Endothelial cell of umbilical vein (primary cell): ENCODE measurements around the gene ADNP. TPM values are rescaled to one million over a fixed set of nuclear protein-coding genes. Genes with fewer than 3 reads are reported as not detected.

Experiments used
- BruUV-seq: library from RNA; stranded (reverse); fragments of 400-500 nt; replicated peaks from 2 replicates; lab custom pipeline; 2021; lab: Mats Ljungman, UMichigan
- CTCF ChIA-PET: fragments of 300-600, 350-600 bp; sonication (Branson Sonifier 250); formaldehyde crosslinking; loops from one replicate; lab custom pipeline; 2021; ENCODE audit warnings: antibody characterized with exemption, inconsistent platforms; lab: Charles Lee
- POLR2A ChIA-PET: fragments of 300-600, 350-600 bp; sonication (Branson Sonifier 250); formaldehyde crosslinking; loops from one replicate; lab custom pipeline; 2021; ENCODE audit warnings: antibody characterized with exemption, inconsistent platforms; lab: Charles Lee
- DNase-seq: peaks from one replicate; pipeline ENCODE4 v3.0.0-alpha.2; 2011; ENCODE audit warnings: low read depth, low spot score
- FAIRE-seq: peaks from 2 replicates; lab custom pipeline; 2011; peaks lifted over from hg19 to GRCh38; lab: Jason Lieb, UNC
- H2AFZ ChIP-seq: 2 replicates; pipeline ENCODE4 v1.6.0; 2012; ENCODE audit warnings: low read depth, low read length, control low read depth, inconsistent platforms
- H3K27ac ChIP-seq: 2 replicates; pipeline ENCODE4 v1.5.1; 2011; ENCODE audit warnings: low read depth, mild to moderate bottlenecking, control low read depth, low read length, moderate library complexity; ENCODE audit not compliant: insufficient read depth
- H3K27me3 ChIP-seq, 2 experiments: 2 replicates each; pipeline versions ENCODE4 v1.6.0 to v1.6.1; 2011; ENCODE audit warnings: low read length in 2 of 2, mixed read lengths in 1 of 2; ENCODE audit not compliant: control insufficient read depth in 2 of 2, insufficient read depth in 2 of 2
- H3K36me3 ChIP-seq, 2 experiments: 2 replicates in 1 of 2; 3 replicates in 1 of 2; pipeline ENCODE4 v1.5.1; 2011; ENCODE audit warnings: low read length in 2 of 2, mild to moderate bottlenecking in 1 of 2, moderate library complexity in 1 of 2; ENCODE audit not compliant: control insufficient read depth in 2 of 2, insufficient read depth in 2 of 2; ENCODE audit errors: extremely low read depth in 1 of 2
- H3K4me1 ChIP-seq: 3 replicates; pipeline ENCODE4 v1.5.1; 2011; ENCODE audit warnings: mild to moderate bottlenecking, low read length; ENCODE audit not compliant: control insufficient read depth, insufficient read depth; ENCODE audit errors: extremely low read depth
- H3K4me2 ChIP-seq: 2 replicates; pipeline ENCODE4 v1.6.1; 2011; ENCODE audit warnings: low read length, control low read depth, mixed read lengths; ENCODE audit not compliant: insufficient read depth
- H3K4me3 ChIP-seq, 3 experiments: fragments of 200-600 bp in 1 of 3; sonication (generic), shearing (Covaris generic) in 1 of 3; replicated peaks in 1 of 3; 2 replicates each; pipeline ENCODE4 v1.5.1; 2011 to 2016; ENCODE audit warnings: control low read depth in 3 of 3, low read length in 3 of 3, mild to moderate bottlenecking in 2 of 3, inconsistent platforms in 1 of 3, low read depth in 1 of 3, moderate library complexity in 1 of 3; ENCODE audit not compliant: insufficient read depth in 1 of 3
- H3K79me2 ChIP-seq: 2 replicates; pipeline ENCODE4 v1.6.0; 2012; ENCODE audit warnings: low read length, inconsistent platforms; ENCODE audit not compliant: control insufficient read depth, insufficient read depth
- H3K9ac ChIP-seq: replicated peaks from 2 replicates; pipeline ENCODE3; 2011; ENCODE audit warnings: low read length, control low read depth; ENCODE audit not compliant: insufficient read depth; ENCODE audit errors: extremely low read depth
- H3K9me1 ChIP-seq: replicated peaks from 3 replicates; pipeline ENCODE4 v1.6.0; 2011; ENCODE audit warnings: mild to moderate bottlenecking, low read length; ENCODE audit not compliant: control insufficient read depth, insufficient read depth; ENCODE audit errors: extremely low read depth
- H3K9me3 ChIP-seq: replicated peaks from 2 replicates; pipeline ENCODE4 v1.5.1; 2012; ENCODE audit warnings: low read length, inconsistent platforms; ENCODE audit not compliant: control insufficient read depth, insufficient read depth
- H4K20me1 ChIP-seq: replicated peaks from 2 replicates; pipeline ENCODE3; 2011; ENCODE audit warnings: mild to moderate bottlenecking, low read length; ENCODE audit not compliant: control insufficient read depth, insufficient read depth; ENCODE audit errors: extremely low read depth
- GATA2 ChIP-seq: IDR thresholded peaks from 2 replicates; pipeline ENCODE4 v1.7.0; 2011; ENCODE audit warnings: low read depth, mild to moderate bottlenecking, moderate library complexity, mixed read lengths, low read length; ENCODE audit not compliant: insufficient read length, insufficient read depth
- MYC ChIP-seq: IDR thresholded peaks from one replicate; pipeline ENCODE4 v1.6.1; 2011; ENCODE audit warnings: mild to moderate bottlenecking, low read depth, low read length
- POLR2A ChIP-seq: IDR thresholded peaks from 2 replicates; pipeline ENCODE4 v1.6.1; 2012; ENCODE audit warnings: low read depth, mild to moderate bottlenecking, control low read depth, low read length
- dilution Hi-C: fragments of 300-500 bp; cut with MboI; formaldehyde crosslinking; loops from one replicate; pipeline ENCODE4 v1.15.0; 2019; ENCODE audit warnings: low sequenced_read_pairs; ENCODE audit not compliant: extremely low pct_ligation_motif_present
- intact Hi-C: fragments of 100-400 bp; cut with micrococcal nuclease; formaldehyde crosslinking; loops from one replicate; pipeline ENCODE4 v1.10.0; 2022
- polyA plus RNA-seq, 4 experiments: library from polyadenylated mRNA; depleted of rRNA in 3 of 4; stranded (reverse) in 3 of 4; unstranded in 1 of 4; fragments of >200 nt; gene quantifications; 2 replicates each; pipeline versions ENCODE4 v1.2.1 to v1.2.3, GENCODE V29; 2011 to 2012; ENCODE audit warnings: missing spikeins in 1 of 4
- total RNA-seq: library from RNA; stranded (reverse); gene quantifications from 2 replicates; pipeline ENCODE4 v1.2.3, GENCODE V29; 2021

ADNP gene
- total and polyA plus RNA-seq, 2 donors (not counting 3 experiments of a cell fraction or from before 2014, with no cell fraction given): 17.8 to 66.0 TPM

DNA sequence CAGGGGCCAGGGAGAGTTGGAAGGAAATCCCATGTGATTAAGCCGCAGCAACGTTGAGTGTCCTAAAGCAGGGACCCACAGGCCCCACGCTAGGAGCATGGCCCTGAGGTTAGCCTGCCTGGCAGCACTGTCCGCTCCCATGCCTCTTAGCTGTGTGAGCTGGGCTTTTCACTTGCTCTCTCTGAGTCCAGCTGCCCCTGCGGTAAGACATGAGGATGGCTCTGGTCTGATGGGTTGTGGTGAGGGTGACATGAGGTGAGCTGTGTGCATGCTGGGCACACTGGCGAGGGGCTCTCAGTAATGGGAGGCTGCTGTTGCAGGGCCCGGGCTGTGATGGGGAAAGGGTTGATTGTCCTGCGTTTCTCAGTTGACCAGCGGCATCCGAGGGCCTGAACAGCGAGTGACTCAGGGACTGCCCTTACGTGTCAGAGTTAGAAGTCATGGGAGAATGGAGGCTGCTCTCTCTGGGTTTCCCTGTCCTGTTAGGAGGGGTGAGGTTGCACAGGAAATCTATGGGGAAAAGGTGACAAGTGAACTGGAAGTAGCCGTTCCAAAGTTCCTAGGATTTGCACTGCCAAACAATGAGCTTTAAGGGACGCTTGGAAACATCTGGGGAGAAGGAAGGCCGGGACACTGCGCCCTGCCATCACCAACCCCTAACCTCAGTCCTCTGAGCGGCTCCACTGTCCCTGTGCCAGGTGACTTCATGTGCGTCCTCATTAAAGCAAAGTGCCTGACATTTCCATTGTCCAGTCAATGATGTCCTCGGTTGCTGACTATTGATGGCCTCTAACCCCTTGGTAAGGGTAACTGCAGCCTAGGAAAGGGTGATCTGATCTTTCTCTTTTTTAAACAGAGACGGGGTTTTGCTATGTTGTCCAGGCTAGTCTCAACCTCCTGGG, 51.3 kb downstream of the ADNP start:
- H3K9me3 ChIP-seq: no peaks in the 10 kb centered on the region
- intact Hi-C loops (no loop called here), dilution Hi-C loops (no loop called here)
- H3K4me3 ChIP-seq: no peak overlapping the region
- no peaks in the 10 kb centered on the region for H3K79me2 ChIP-seq
- FAIRE-seq (no peak), DNase-seq (no peak)
- TF ChIP-seq MYC: no peak
- TF ChIP-seq POLR2A: no peak
- TF ChIP-seq GATA2: no peak
- no peaks in the 10 kb centered on the region for H3K27me3 ChIP-seq
- H4K20me1 ChIP-seq: no peaks in the 10 kb centered on the region
- H3K9me1 ChIP-seq: no peaks in the 10 kb centered on the region
- no peaks in the 10 kb centered on the region for H3K36me3 ChIP-seq
- H3K27ac ChIP-seq: no peak overlapping the region
- no TSS peak for BruUV-seq
- ChIA-PET CTCF (interaction anchor here (0.7 to 1.9 kb wide), 3 partner anchors 49 to 87 kb away, joined by 3 to 5 read pairs (median 4); no protein-coding TSS in a partner anchor), POLR2A (no interaction called here)
- no peak overlapping the region for H2AFZ ChIP-seq
- H3K9ac ChIP-seq: no peak overlapping the region
- no peaks in the 10 kb centered on the region for H3K4me1 ChIP-seq
- no peak overlapping the region for H3K4me2 ChIP-seq

- no peak overlapping the region for H3K9ac ChIP-seq
- no peak for FAIRE-seq
Observed at GRCh38 chr20:50877232-50877743, 53.9 kb downstream of the ADNP start.

More at GRCh38 chr20:50877232-50877743, 53.9 kb downstream of the ADNP start:
- H3K4me1 ChIP-seq: no peaks in the 10 kb centered on the region
- no peak for DNase-seq
- H4K20me1 ChIP-seq: no peaks in the 10 kb centered on the region
- H3K9me1 ChIP-seq: no peaks in the 10 kb centered on the region
- H3K79me2 ChIP-seq: no peaks in the 10 kb centered on the region
- ChIA-PET CTCF (no interaction called here), POLR2A (no interaction called here)
- intact Hi-C loops: no loop called here
- no peak overlapping the region for H3K27ac ChIP-seq
- TF ChIP-seq MYC: no peak
- no peaks in the 10 kb centered on the region for H3K36me3 ChIP-seq
- H3K4me2 ChIP-seq: no peak overlapping the region
- H3K4me3 ChIP-seq: no peak overlapping the region
- dilution Hi-C loops: no loop called here
- no peaks in the 10 kb centered on the region for H3K27me3 ChIP-seq
- no peaks in the 10 kb centered on the region for H3K9me3 ChIP-seq
- no peak overlapping the region for H2AFZ ChIP-seq
- no TSS peak for BruUV-seq
